Activated naive CD4-positive, alpha-beta T cell treated with anti-CD3 and anti-CD28 coated beads, Interleukin-2, amount 50 U/mL, for 16 hours (primary cell): ENCODE results near the gene CSTPP1.

ENCODE experiments used
- DNase-seq: peaks from one replicate; pipeline ENCODE4 v3.0.0-alpha.2; 2020

The CSTPP1 gene

DNA sequence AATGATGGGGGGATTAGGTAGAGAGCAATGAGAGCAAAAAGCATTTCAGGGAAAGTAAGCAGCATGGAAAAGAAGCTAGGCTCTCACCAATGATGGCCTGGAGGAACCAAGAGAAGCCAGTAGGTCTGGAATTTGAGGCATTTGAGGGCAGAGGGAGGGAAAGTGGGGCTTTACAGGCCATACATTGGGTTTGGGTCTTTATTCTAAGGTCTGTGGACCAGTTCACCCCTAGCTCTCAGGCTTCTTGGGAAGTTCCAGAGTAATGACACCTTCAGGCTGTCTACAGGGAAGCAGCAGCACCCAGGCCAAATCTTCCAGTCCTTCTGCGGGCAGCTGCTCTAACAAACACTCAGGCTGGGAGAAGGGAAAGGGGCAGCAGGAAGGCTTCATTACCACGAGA lies 210.7 kb downstream of the CSTPP1 start:
- no peak for DNase-seq

- no peak for DNase-seq
Measured at GRCh38 chr11:47147681-47148080, 211.1 kb downstream of the CSTPP1 start.

- DNase-seq, result no peak
Measured at GRCh38 chr11:47148270-47148669, 211.7 kb downstream of the CSTPP1 start.

- no peak for DNase-seq
Measured at GRCh38 chr11:47148903-47149531, 212.5 kb downstream of the CSTPP1 start.

DNA sequence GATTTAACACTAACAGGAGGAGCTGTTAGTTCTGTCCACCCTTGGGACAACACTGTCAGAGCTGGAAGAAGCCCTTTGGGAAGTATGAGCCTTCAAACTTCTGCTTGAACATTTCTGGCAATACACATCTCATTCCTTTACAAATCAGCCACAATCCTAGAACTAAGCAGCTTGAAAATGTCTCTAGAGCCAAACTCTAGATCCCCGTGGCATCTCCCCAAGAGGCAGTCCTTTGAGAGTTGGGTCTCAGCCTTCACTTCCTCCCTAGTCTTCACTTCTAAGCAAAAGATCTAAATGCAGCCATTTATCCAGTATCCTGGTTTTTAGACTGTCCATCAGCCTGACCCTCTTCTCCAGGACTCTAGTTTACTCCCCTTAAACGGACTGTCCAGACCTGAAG lies 213.2 kb downstream of the CSTPP1 start:
- DNase-seq, result no peak

GRCh38 chr11:47152126-47152952 lies 215.8 kb downstream of the CSTPP1 start:
- DNase-seq, result no peak

- peak; percentile 55 for DNase-seq
Measured at GRCh38 chr11:47152953-47153950, 216.7 kb downstream of the CSTPP1 start.

DNA sequence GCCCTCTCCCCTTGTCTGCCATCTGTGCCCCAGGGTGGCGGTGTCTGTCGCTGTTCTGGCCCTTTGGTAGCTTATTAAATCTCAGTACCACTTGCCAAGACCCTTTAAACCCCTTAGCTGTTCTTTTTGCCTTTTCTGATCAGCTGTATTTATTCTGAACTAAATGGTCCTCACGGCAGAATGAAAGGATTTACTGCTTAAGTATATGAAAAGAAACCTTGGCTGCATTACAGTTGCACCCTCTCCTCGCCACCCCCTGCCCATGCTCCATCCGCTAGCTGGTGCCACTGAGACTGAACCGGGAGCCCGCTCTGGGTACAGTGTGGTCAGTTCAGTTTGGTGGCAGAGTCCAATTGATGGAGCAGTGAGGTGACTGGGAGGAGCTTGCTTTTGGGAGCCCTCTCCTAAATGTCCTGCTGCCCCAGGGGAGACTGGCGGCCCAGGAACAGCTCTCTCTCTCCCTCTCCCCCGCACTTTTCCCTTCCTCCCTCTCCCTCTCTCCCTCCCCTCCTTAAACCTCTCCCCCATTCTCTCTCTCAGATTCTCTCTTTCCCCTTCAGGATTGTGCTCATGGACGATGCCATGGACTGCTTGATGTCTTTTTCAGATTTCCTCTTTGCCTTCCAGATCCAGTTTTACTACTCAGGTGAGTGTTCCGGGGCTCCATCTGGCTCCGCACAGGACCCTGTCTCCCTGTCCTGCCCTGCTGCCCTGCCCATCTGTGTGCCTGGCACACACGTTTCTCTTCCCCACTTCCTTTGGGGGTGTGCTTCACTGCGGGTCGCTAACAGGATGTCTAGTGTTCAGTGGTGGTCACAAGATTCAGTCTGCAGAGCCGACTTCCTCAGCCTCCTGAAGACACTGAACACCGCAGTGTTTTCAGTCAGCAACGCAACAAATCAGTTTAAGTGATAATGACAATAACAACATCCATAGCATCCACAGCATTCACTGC lies 218.3 kb downstream of the CSTPP1 start:
- DNase-seq, result no peak

GRCh38 chr11:47155879-47156278 lies 219.3 kb downstream of the CSTPP1 start:
- DNase-seq, result no peak

- DNase-seq, result no peak
Measured at GRCh38 chr11:47156333-47156732, 219.8 kb downstream of the CSTPP1 start.

- DNase-seq, result no peak
Measured at GRCh38 chr11:47156951-47157350, 220.4 kb downstream of the CSTPP1 start.

- DNase-seq, result no peak
Measured at GRCh38 chr11:47157805-47158204, 221.2 kb downstream of the CSTPP1 start.

GRCh38 chr11:47158242-47158641 lies 221.7 kb downstream of the CSTPP1 start:
- no peak for DNase-seq

GRCh38 chr11:47160753-47161133 lies 224.2 kb downstream of the CSTPP1 start:
- DNase-seq, result no peak

GRCh38 chr11:47161134-47161854 lies 224.7 kb downstream of the CSTPP1 start:
- DNase-seq, result peak; percentile 63

DNA sequence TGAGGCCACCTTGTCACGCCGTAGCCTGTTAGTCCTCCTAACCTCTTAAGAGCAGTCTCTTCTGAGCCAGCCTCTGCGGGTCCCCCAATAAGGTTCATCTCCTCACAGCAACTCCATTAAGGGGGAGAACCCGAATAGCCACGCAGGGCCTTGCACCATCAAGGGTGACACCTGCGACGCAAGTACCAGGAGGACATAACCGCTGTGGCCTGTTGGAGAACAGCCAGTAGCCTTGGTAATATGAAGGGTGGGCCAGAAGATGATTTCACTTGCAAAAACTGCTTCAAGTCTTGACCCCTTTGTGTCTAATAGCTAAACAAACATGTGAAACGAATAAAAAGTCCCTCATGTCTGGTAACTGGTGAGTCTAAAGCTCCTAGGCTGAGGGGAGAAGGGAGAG lies 225.3 kb downstream of the CSTPP1 start:
- no peak for DNase-seq

- DNase-seq, result no peak
Measured at GRCh38 chr11:47162426-47162825, 225.9 kb downstream of the CSTPP1 start.

- no peak for DNase-seq
Measured at GRCh38 chr11:47163193-47163592, 226.6 kb downstream of the CSTPP1 start.

GRCh38 chr11:47163898-47164297 lies 227.3 kb downstream of the CSTPP1 start:
- DNase-seq, result no peak

GRCh38 chr11:47164321-47164720 lies 227.8 kb downstream of the CSTPP1 start:
- DNase-seq, result no peak

DNA sequence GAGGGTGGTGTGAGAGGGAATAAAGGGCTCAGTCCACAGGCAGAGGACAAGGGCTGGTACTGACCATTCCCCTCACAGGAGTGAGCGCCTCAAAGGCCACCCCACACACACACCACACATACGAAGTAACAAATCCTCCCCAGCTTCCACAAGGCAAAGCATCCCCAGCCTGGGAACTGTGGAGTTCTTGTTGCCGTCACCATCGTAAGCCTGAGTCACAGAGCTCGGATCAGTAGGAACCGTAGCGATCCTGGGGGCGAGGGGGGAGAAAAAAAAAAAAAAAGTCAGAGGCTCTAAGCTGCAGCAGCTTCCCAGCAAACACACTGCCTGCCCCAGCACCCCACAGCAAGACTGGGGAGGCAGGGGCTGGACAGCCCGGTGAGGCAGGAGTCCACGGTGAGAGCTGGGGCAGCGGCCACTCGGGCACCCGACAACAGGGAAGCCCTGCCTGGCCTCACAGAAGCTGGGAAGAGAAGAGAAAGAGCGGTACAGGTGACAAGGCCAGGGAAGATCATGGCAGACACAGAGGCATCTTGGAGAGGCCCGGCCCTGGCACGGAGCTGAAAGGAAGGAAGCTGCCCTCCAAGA lies 228.8 kb downstream of the CSTPP1 start:
- DNase-seq, result no peak
